Stimulated activated CD8-positive, alpha-beta memory T cell treated with anti-CD3 and anti-CD28 coated beads, Interleukin-7, amount 100 ng/mL, for 48 hours (primary cell): ENCODE results near the gene JAK1.

Experiments
- DNase-seq, 2 donors: peaks; one replicate each; pipeline ENCODE4 v3.0.0-alpha.2; 2020; ENCODE audit warnings: low read depth in 1 of 2; ENCODE audit errors: extremely low read depth in 1 of 2

The JAK1 gene

DNA sequence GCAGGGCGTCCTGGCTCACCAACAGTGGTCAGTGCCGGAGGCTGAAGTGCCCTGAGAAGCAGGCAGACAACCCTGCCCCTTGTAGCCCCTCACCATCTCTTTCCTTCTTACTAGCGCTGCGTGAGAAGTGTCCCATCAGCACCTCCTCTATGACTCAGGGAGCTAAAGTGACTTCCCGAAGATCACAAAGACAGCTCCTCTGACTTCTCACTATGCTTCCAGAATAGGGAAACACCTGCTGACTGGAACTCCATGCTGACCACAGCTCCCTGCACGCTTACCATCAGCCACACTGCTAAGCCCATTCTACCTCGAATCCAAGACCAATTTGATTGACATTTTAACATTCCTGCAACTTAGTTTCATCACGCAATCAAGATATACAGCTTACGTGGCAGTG lies 92.8 kb downstream of the JAK1 start:
- no peak for DNase-seq

- no peak for DNase-seq
Measured at GRCh38 chr1:64872067-64872466, 94.3 kb downstream of the JAK1 start.

DNA sequence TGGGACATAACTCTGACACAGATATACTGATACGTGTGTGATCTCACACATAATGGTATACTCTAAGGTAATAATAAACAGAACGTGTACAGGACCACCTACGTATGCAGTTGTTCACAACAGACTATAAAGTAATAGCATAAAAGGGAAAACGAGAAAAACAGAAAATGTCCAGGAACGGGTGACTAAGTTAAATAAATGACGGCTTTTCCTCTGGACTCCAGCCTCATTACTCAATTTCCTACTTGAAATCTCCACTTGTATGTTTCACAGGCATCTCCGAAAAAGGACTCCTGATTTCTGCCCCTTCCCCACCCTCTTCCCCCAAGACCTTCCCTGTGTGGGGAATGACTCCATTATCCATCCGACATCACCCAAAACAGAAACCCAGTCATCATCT lies 95.1 kb downstream of the JAK1 start:
- no peak for DNase-seq

GRCh38 chr1:64867266-64867665 lies 99.1 kb downstream of the JAK1 start:
- no peak for DNase-seq

GRCh38 chr1:64866689-64867088 lies 99.7 kb downstream of the JAK1 start:
- no peak for DNase-seq

DNA sequence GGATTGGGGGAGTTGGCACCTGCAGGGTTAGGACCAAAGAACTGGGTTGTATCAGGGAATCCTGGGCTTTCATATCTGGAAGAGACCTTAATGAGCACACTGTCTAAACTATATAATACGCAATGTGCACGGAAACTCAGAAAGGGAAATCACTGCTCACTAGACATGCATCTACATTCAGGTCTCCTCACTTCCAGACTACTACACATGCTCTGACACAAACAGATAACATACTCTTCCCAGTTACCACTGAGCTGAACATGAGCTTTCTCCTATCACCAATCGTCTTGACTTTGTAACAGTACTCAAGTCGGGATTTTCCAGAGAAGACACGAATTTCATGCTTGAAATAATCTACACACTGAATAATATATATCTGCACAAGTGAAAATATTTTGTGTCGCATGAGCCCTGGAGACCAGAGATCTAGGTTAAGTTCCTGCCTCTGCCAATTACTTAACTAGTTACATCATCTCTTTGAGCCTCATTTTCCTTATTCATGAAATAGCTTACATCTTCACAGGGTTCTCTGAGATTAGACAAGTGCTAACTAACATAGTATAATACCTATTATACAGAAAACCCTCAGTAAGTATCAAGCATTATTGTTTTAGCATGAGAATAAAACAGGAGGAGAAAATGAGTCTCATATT lies 101.1 kb downstream of the JAK1 start:
- no peak for DNase-seq

- peak; percentile 24 to 26 for DNase-seq
Measured at GRCh38 chr1:64864018-64864940, 102.1 kb downstream of the JAK1 start.

DNA sequence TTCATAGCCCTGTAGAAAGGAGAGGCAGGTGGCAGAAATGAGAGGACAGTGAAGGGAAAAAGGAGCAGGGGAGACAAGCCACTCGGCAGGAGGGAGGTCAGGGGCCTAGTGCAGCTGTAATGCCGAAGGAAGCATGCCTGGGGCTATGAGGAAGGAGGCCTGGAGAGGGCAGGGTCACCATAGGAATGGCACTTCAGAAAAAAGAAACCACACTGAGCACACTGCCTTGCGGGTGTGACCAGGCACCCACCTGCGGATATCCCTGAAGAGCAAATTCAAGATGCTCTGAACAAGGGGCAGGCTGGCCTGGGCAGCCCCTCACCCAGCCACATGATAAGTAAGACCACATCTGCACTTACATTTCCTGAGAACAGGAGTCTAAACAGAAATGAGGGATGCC lies 104.7 kb downstream of the JAK1 start:
- no peak for DNase-seq

- DNase-seq, result no peak
Measured at GRCh38 chr1:64857347-64857746, 109.0 kb downstream of the JAK1 start.

GRCh38 chr1:64856553-64856952 lies 109.8 kb downstream of the JAK1 start:
- no peak for DNase-seq

DNA sequence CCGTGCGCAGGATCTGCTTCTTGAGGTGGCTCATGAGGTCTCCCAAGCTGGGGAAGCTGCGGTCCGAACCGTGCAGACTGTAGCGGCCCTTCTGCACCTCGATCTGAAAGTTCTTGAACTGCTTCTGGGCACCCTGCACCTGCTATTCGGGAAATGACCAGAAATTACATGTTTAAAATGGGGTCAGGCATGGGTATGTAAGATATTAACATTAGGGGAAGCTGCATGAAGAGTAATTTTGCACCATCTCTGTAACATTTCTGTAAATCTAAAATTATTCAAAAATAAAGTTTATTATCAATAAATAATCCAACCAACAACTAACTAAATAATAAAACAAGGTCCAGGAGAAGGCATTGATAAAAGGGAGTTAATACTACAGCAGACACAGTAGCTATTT lies 110.8 kb downstream of the JAK1 start:
- DNase-seq, result no peak

GRCh38 chr1:64854674-64855073 lies 111.7 kb downstream of the JAK1 start:
- no peak for DNase-seq

- no peak for DNase-seq
Measured at GRCh38 chr1:64851664-64852063, 114.7 kb downstream of the JAK1 start.

GRCh38 chr1:64850846-64851245 lies 115.5 kb downstream of the JAK1 start:
- no peak for DNase-seq

DNA sequence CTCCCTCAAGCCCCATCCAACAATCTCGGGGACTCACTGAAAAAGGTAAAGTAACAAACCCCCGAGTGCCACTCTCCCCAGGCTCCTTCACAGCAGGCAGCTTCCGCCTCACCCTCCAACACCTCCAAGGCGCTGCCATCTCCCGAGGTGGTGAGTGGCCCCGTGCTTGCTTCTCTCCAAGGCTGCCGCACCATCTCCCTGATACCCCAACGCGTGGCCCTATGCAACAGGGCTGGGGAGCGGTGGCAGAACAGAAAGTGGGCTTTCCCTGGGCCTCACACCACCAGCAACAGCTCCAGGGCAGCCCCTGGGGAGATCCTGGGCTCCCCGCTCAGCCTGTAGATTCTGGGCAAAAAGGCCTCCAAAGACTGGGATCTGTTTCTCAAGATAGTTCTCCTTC lies 116.4 kb downstream of the JAK1 start:
- no peak for DNase-seq

DNA sequence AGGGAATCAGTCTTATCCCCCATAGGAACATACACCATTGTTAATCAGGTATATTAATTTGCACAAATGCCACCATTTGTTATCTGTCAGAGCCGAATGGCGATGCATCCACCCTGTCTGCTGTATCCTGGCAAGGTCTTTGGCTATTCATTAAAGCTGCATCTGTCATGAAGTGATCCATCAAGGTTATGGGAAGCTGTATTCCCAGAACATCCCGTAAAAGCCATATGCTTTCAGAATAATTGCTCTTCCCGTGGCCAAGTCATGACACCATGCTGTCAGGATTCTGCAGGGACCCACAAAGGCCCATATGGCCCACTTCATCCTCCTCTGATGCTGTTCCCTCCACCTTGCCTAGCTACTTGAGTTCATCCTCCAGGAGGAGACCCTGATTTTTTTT lies 117.5 kb downstream of the JAK1 start:
- no peak for DNase-seq

DNA sequence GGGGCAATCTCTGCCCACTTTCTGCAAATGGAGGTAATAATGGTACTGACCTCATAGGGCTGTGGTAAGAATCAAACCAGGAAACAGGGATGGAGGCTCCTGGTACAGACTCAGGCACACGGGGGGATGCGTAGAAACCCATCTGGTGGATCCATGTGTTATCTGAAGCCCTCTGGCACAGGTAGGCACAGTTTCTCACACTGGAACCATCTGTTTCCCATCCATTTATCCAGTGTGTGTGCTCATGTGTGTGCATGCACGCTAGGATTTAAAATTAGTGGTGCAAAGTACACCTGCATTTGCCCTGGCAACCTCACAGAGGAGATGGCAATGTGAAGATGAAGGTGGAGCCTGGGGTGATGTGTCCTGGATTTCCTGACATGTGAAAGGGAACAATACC lies 118.2 kb downstream of the JAK1 start:
- DNase-seq, result no peak

DNA sequence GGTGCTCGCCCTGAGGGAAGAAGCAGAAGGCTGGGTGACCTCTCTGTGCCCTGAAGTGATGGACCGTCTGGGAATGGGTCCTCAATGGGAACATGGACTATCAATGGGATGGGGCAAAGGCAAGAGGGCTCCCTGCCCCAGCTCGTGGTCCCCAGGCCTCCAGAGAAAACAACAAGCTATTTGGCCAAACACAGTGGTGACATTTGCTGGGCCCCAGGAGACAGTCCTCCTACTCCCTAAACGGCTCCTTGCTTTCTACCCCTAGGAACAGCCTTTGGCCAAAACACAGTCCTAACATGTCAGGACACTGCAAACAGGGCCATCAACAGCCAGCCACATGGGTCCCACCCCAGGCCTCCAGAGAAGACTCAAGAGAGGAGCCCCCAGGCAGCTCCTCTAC lies 118.7 kb downstream of the JAK1 start:
- no peak for DNase-seq

- DNase-seq, result no peak
Measured at GRCh38 chr1:64846573-64847430, 119.5 kb downstream of the JAK1 start.

DNA sequence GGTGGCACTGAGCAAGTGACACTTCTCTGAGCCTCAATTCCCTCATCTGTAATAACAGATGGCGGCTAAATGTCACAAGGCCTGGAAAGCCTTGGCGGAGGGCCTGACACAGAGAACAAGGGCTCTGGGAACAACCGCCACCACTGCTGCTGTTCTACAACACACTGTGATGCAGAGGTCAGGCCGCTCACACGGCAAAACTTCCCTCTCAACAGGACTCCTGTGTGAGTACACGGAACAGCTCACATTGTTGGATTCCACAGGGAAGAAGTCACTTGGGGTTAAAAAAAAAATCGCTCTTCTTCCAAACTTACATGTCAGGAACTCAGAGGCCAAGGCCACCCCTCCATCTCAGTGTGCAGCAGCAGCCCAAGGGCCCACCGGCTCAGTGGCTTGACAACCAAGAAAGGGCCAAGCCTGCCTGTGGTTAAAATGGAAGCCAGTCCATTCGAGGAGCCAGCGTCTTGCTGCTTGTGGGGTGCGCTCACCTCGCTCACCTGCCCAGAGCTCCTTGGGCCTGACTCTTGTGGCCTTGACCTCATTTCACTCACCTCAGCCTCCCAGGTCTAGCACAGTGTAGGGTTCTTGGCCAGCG lies 120.4 kb downstream of the JAK1 start:
- no peak for DNase-seq

- DNase-seq, result no peak
Measured at GRCh38 chr1:64844609-64845008, 121.7 kb downstream of the JAK1 start.
